GM19438 (cell line): Measurements from ENCODE around the gene DCHS1.

Experiments used
- ATAC-seq: cut with Tn5 transposase; IDR thresholded peaks from one replicate; pipeline ENCODE4 v1.9.1; 2021; ENCODE audit warnings: low read depth; ENCODE audit not compliant: unreplicated experiment

Gene DCHS1

DNA sequence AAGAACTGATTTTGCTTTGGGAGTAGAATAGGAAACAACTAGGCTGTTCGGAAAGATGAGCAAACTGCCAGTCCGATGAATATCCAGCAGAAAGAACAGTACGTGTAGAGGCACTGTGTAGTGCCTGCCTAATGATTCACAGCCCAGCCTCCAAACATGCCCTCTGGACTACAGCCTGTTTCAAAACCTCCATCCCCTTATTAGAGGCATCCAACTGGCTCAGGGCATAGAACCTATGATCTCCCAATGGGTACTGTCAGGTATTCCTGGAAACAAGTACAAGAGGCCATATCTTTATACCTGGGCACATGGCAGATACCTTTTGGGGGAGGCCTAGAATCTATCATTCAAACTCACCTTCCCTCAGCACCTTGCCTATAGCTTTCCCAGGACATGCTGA lies 57.1 kb downstream of the DCHS1 start:
- ATAC-seq = no peak

DNA sequence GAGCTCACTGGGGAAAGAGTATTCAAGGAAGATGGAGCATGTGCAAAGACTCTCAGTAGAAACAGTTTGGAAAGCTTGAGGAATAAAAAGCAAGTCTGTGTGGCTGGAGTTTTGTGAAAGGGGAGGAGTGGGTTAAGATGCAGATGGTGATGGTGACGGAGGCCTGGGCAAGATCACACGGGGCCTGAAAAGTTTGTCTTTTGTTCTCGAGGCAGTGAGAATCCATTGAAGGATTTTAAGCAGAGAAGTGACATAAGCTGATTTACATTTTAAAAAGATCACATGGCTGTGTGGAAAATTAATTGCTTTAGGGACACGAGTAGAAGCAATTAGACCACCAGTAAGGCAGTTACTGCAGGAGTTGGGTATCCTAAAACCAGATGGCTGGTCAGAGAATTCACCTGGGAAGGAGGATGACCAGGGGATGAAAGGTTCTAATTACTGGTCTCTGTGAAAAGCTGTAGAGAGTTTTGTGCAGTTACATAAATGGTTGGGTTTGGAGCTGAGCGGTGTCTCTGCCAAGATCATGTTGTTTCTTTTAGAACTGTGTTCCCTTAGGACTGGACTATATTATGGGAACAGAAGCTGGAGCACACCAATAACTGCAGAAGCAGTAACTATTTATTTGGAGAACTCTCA lies 59.3 kb downstream of the DCHS1 start:
- no peak for ATAC-seq

DNA sequence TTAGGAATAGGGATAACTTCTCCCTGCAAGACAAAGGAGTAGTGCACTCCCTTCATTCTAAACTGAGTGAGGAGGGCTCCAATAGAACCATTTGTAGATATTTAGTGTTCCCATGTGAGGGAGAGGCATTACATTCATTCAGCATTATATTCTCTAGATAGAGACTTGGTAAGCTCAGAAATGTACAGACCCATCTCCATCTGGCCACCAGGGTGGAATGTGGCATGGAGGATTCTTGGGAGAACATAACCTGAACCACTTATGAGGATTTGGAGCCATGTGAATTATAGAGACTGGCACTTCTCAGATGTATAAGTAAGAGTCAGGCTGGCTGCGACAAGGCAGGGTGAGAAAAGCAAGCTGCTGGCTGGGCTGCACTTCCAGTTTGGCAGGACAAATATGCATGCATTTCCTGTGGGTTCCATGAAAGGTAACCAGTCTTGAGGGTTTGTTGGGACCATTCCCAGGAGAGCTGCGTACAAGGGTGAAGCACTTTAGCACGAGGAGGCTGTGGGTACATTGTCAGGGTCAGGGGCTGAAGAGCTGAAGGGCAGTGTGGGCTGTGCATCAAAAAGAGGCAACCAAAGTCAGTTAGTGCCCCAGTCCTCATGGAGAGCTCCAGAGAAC lies 61.4 kb downstream of the DCHS1 start:
- no peak for ATAC-seq

DNA sequence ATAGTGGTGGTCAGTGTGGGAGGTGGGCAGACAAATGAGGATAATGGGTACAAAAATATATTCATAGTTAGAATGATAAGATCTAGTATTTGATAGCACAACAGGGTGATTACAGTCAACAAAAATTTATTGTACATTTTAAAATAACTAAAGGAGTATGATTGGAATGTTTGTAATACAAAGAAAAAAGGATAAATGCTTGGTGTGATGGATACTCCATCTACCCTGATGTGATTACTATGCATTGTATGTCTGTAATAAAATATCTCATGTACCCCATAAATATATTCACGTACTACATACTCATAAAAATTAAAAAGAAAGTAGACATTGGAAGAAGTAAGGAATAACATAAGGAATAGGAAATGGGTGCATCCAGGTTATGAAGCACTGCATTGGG lies 67.6 kb downstream of the DCHS1 start:
- no peak for ATAC-seq

DNA sequence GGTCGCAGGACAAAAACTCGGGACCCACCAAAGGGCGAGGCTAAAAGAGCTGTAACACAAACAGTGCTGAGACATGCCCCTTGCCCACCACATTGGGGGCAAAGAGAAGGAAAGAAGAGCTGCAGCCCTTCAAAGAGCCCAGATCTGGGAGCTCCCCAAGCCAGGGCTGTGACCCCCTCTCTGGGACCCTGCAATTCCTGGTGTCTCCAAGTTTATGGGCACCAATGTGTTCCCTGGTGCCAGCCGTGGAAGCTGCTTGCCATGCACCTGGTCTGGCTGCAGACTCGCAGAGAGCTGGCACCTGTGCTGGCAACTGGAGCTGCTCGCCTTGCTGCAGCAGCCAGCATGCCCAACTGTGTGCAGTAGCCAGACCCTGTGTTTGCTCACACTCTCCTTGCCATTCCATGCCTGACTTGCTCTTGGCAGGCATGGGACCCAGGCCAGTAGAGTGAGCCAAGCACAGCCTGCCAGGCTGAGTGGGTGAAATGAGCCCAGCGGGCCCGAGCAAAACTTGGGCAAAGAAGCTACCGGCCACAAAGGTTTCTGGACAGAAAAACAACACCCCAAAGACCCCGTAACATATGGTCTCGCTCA lies 68.2 kb downstream of the DCHS1 start:
- ATAC-seq = no peak

DNA sequence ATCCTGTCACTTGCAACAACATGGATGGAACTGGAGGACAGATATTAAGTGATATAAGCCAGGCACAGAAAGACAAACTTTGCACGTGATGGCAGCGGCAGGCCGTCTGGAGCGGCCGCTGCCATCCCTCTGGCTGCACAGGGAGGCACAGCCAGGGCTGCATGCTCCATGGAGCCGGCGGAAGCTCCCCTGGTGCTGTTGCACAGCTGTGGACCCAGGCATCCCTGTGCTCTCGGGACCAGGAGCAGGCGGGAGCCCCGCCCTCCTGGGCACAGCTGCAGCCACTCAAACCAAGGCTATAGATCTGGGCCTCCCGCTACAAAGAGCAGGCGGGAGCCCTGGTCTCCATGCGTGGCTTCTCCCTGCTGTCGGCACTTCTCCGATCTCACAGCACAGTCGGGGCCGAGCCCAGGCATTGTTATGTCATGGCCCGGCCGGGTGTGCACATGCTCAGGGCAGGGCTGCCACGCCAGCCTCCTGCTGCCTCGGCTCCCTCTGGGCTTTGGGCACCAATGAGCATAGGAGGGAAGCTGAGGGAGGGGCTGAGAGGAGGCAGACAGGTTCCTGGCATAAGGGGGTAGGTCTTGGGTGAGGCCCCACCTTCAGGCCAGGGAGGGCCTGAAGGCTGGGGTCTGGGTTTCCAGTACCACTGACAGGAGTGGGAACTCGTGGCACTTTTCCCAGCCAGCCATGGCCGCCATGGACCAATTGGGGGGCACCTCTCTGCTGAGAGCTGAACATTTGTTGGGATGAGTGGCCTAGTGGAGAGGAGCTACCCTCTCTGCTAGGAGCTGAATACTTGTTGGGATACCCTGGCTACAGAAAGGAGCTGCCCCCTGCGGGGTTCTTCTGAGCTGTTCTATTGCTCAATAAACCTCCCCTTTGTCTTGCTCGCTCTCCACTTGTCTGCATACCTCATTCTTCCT lies 68.9 kb downstream of the DCHS1 start:
- ATAC-seq = no peak

DNA sequence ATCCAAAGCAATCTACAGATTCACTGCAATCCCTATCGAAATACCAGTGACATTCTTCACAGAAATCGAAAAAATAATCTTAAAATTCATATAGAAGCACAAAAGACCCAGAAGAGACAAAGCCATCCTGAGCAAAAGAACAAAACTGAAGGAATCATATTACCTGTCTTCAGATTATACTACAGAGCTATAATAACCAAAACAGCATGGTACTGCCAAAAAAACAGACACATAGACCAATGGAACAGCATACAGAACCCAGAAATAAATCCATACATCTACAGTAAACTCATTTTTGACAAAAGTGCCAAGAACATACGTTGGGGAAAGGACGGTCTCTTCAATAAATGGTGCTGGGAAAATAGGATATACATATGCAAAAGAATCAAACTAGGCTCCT lies 71.1 kb downstream of the DCHS1 start:
- no peak for ATAC-seq

DNA sequence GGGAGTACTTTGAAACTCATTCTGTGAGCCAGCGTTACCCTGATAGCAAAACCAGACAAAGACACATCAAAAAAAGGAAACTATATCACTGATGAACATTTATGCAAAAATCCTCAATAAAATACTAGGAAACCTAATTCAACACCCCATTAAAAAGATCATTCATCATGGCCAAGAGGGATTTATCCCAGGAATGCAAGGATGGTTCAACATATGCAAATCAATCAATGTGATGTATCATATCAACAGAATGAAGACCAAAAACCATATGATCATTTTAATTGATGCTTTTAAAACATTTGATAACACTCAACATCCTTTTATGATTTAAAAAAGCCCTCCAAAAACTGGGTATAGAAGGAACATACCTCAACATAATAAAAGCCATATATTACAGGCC lies 72.0 kb downstream of the DCHS1 start:
- no peak for ATAC-seq

DNA sequence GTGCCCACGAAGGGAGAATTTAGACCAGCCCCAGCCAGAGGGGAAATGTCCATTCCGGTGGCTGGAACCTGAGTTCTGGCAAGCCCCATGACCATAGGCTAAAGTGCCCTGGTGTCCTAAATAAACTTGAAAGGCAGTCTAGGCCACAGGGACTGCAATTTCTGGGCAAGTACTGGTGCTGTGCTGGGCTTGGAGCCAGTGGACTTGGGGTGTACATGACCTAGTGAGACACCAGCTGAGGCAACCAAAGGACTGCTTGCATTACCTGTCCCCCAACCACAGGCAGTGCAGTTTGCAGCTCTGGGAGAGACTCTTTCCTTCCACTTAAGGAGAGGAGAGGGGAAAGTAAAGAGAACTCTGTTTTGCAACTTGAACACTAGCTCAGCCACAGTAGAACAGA lies 75.9 kb downstream of the DCHS1 start:
- no peak for ATAC-seq

DNA sequence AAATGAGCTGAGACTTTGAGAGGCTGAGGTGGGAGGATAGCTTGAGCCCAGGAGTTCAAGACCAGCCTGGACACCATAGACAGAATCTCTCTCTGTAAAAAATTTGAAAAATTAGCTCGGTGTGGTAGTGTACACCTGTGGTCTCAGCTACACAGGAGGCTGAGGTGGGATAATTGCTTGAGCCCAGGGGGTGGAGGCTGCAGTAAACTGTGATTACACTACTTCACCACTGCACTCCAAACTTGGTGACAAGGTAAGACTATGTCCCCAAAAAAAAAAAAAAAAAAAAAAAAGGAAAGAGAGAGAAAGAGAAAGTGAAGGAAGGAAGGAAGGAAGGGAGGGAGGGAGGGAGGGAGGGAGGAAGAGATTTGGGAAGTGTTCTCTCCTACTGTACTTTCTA lies 77.5 kb downstream of the DCHS1 start:
- ATAC-seq = no peak

DNA sequence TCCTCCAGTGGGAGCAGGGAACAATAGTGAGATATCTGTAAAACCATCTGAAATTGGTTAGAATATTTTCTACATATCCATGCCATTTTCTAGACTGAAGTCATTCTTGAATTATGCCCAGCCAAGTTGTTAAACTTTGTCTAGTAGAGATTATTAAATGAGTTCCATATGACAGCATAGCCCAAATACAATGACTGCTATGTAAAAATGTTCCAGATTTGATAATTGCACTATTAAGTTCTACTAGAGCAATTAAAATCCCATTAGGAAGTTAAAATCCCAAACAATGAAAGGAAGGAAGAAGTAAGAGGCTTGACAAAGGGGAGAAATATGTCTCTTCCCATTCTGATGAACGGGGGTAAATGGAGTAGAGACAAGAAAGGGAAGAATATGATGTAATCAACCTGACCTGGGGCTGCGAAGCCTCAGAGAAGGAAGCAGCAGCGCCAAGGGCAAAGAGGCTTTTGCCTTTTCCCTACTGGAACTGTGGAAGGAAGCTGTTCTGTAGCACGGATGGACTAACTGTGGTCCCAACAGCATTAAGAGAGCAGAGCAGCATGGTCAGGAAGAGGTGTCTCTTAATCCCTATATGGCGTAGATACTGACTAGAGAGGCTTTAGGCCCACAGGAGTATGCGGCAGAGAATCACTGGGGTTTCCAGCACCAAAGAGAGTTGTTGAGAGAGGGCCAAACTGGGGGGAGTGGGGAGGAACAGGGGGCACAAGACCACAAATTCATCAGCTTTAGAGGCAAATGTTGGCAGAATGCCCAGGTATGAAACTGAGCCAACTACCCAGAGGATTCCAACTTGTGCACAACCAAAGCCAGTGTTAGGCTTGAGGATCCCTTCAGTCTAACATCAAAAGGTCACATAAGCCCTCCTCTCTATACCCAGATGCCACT lies 78.9 kb downstream of the DCHS1 start:
- no peak for ATAC-seq

DNA sequence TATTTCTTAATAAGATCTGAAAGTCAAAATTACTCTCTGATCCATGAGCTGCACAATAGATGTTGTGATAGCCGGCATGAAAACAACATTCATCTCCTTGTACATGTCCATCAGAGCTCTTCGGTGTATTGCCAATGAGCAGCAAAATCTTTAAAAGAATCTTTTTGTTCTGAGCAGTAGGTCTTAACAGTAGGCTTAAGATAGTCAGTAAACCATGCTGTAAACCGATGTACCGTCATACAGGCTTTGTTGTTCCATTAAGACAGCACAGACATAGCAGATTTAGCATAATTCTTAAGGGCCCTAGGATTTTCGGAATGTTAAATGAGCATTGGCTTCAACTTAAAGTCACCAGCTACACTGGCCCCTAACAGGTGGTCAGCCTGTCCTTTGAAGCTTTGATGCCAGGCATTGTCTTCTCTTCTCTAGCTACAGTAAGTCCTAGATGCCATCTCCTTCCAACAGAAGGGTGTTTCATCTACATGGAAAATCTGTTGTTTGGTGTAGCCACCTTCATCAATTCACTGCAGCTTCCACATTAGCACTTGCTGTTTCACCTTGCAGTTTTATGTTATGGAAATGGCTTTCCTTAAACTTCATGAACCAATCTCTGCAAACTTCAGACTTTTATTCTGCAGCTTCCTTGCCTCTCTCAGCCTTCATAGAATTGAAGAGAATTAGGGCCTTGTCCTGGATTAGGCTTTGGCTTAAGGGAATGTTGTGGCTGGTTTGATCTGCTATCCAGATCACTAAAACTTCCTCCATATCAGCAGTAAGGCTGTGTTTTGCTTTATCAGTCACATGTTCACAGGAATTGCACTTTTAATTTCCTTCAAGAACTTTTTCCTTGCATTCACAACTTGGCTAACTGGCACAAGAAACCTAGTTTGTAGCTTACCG lies 80.5 kb downstream of the DCHS1 start:
- ATAC-seq = no peak

DNA sequence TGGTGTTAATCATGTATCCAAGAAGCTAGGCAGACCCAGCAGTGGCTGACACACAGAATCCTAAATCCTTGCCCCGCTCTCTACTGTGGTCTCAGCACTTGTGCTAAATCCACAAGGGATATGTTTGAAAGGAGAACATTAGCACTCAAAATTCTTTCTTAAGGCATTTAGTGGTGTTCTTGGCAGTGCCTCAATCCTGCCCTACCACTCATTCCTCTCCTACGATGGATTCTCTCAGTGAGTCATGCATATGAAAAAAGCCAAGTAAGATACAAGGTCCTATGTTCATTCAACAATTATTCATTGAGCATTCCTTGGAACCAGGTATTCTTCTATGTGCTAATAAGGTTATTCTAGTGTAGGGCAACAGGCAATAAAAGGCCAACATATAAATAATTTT lies 83.4 kb downstream of the DCHS1 start:
- ATAC-seq = no peak

DNA sequence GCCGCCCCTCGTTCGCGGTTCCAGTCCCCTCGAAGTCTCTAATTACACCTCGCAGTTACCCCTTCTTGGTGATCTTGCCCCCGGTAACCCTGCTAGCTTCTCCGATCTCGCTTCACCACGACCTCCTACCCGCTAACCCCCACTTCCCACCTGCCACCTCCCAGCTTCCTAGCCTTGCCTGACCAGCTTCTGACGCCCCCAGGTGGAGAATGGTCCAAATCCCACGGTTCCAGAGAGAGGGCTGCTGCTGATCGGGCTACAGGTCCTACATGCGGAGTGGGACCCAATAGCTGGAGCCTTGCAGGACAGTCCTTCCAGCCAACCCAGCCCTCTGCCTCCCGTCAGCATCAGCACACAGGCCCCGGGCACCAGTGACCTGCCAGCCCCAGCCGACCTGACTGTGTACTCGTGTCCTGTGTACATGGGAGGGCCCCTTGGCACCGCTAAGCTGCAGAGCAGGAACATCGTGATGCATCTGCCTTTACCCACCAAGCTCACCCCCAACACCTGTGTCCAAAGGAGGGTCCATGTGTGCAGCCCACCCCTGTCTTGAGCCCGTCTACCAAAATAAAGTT lies 84.1 kb downstream of the DCHS1 start:
- no peak for ATAC-seq
